ENCODE measurements around the gene AVPR2. TPM values are rescaled to one million over a fixed set of nuclear protein-coding genes. Genes with fewer than 3 reads are reported as not detected.

The AVPR2 gene
- total RNA-seq, 2 donors from 2014 or later, result not detected

DNA sequence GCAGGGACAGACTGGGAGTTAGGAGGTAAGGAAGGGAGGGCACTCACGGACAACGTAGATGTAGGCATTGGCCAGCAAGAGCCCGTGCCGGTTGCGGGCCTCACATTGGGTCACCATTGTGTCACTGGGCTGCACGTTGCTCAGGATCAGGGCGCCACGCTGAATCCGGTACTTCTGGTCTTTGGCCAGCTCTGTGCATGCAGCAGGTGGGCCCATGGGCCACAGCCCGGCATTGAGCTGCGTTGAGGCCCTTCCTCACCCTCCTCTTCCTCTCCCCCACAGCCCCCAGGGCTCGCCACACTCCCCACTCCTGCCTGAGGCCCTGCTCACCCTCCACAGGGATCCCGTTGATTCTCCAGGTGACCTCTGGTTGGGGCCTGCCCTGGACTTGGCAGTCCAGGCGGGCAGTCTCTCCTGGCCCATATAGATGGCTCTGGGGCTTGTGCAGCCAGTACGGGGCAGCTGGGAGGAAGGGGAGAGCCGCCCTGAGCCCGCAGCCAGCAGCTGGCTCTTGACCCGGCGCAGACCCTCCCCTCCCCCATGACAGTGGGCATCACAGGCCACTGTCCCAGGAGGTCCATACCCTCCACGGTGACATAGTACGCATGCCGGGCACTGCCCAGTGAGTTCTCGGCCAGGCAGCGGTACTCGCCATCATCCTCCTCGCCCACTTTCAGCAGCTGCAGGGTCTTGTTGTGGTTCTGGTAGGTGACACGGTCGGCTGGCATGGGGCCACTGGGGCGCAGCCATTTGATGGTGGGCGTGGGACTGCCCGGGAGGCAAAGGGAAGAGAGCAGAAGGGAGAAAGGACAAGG, 34.8 kb upstream of the AVPR2 start:
- no peak overlapping the region for H3K4me3 Mint-ChIP-seq
- DNase-seq, result no peak
- peaks cover 3% of the 10 kb centered on the region for H3K4me1 Mint-ChIP-seq
- H3K27me3 Mint-ChIP-seq (ENCODE audit: insufficient read depth), result no peaks in the 10 kb centered on the region
- 90 to 93% methylated on average over 2 to 23 of the region's 31 CpGs for WGBS, 2 experiments (ENCODE audit: insufficient coverage in 1 of 2, insufficient read length in 1 of 2)
- no peaks in the 10 kb centered on the region for H3K9me3 ChIP-seq (ENCODE audit: control insufficient read depth, low read length)
- H3K27ac Mint-ChIP-seq, result no peak overlapping the region
- peaks cover 74% of the 10 kb centered on the region for H3K9me3 Mint-ChIP-seq
- H3K4me1 ChIP-seq (ENCODE audit: control insufficient read depth, insufficient read depth, low read length), result no peaks in the 10 kb centered on the region
- no peaks in the 10 kb centered on the region for H3K27me3 ChIP-seq (ENCODE audit: control insufficient read depth, insufficient read depth, low read length, poor library complexity, severe bottlenecking)
- no peak overlapping the region for H3K4me3 ChIP-seq (ENCODE audit: low read length)
- H3K27ac ChIP-seq (ENCODE audit: low read depth, low read length), result no peak overlapping the region
- H3K36me3 Mint-ChIP-seq (ENCODE audit: low read depth), result peaks cover 11% of the 10 kb centered on the region
- no peak overlapping the region for H3K9ac ChIP-seq (ENCODE audit: extremely low read depth, low read length, poor library complexity, severe bottlenecking)
- no peaks in the 10 kb centered on the region for H3K36me3 ChIP-seq (ENCODE audit: control insufficient read depth, insufficient read depth, low read length)
- TF ChIP-seq, protein P1, sequence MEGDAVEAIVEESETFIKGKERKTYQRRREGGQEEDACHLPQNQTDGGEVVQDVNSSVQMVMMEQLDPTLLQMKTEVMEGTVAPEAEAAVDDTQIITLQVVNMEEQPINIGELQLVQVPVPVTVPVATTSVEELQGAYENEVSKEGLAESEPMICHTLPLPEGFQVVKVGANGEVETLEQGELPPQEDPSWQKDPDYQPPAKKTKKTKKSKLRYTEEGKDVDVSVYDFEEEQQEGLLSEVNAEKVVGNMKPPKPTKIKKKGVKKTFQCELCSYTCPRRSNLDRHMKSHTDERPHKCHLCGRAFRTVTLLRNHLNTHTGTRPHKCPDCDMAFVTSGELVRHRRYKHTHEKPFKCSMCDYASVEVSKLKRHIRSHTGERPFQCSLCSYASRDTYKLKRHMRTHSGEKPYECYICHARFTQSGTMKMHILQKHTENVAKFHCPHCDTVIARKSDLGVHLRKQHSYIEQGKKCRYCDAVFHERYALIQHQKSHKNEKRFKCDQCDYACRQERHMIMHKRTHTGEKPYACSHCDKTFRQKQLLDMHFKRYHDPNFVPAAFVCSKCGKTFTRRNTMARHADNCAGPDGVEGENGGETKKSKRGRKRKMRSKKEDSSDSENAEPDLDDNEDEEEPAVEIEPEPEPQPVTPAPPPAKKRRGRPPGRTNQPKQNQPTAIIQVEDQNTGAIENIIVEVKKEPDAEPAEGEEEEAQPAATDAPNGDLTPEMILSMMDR (conservative IDR thresholded peaks at IDR 0.05), result no peak

DNA sequence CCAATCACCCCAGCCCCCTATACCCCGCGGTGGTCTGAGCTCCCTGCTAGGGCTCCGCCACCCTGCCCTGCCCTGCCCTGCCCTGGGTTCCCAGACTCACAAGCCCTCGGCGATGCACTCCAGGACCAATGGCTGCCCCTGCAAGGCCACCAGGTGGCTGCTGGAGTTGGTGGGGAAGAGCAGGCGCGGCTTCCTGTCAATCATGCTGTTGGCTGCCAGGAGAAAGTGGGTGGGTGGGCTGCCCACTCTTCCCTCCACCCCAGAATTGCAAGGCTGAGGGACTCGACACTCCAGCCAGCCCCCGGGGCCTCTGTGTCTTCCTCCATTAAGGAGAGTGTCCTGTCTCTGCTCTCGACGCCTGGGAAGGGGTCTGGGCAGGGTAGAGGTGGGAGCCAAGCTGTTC, 34.2 kb upstream of the AVPR2 start:
- Histone ChIP-seq H3K36me3 (ENCODE audit: control insufficient read depth, insufficient read depth, low read length) (no peaks in the 10 kb centered on the region), H3K9ac (ENCODE audit: extremely low read depth, low read length, poor library complexity, severe bottlenecking) (no peak overlapping the region), H3K27me3 (ENCODE audit: control insufficient read depth, insufficient read depth, low read length, poor library complexity, severe bottlenecking) (no peaks in the 10 kb centered on the region), H3K4me3 (ENCODE audit: low read length) (no peak overlapping the region), H3K9me3 (ENCODE audit: control insufficient read depth, low read length) (no peaks in the 10 kb centered on the region), H3K4me1 (ENCODE audit: control insufficient read depth, insufficient read depth, low read length) (no peaks in the 10 kb centered on the region), H3K27ac (ENCODE audit: low read depth, low read length) (no peak overlapping the region)
- TF ChIP-seq, protein P1 (conservative IDR thresholded peaks at IDR 0.05), result no peak
- Mint-ChIP-seq H3K4me1 (peaks cover 3% of the 10 kb centered on the region), H3K27me3 (ENCODE audit: insufficient read depth) (no peaks in the 10 kb centered on the region), H3K4me3 (no peak overlapping the region), H3K27ac (no peak overlapping the region), H3K9me3 (peaks cover 78% of the 10 kb centered on the region), H3K36me3 (ENCODE audit: low read depth) (peaks cover 11% of the 10 kb centered on the region)
- WGBS, 2 experiments (ENCODE audit: insufficient coverage in 1 of 2, insufficient read length in 1 of 2), result 95% methylated on average over 11 of the region's 11 CpGs; no CpG with 5 or more reads in 1 of the 2 experiments
- no peak for DNase-seq

DNA sequence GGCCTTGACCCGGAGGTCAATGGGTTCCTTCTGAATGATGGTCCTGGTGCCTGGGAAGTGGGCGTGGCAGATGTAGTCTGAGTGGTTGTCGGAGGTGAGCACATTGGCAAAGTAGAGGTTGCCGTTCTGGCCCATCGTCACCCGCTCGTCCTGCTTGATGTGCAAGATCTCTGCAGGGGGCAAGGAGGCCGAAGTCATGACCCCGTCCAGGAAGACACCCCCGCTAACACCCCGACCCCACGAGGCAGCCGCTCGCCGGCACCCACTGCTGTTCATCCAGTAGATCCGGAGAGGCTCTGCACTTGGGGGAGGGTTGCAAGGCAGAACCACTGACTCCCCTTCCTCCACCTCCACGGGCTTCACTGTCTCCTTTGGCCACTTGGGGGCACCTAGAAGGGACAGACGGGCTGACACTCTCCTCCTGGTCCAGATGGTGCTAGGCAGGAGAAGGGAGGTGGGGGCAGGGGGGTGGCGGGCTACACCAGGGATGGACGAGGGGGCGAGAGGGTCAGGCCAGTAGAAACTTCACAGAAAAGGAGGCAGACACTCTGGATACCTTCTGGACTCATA, 33.6 kb upstream of the AVPR2 start:
- WGBS, 2 experiments (ENCODE audit: insufficient coverage in 1 of 2, insufficient read length in 1 of 2), result 85 to 90% methylated on average over 8 to 20 of the region's 21 CpGs
- no peaks in the 10 kb centered on the region for H3K4me1 ChIP-seq (ENCODE audit: control insufficient read depth, insufficient read depth, low read length)
- no peak overlapping the region for H3K27ac ChIP-seq (ENCODE audit: low read depth, low read length)
- Mint-ChIP-seq H3K27me3 (ENCODE audit: insufficient read depth) (no peaks in the 10 kb centered on the region), H3K36me3 (ENCODE audit: low read depth) (peaks cover 5% of the 10 kb centered on the region), H3K4me3 (no peak overlapping the region), H3K27ac (no peak overlapping the region), H3K4me1 (peaks cover 3% of the 10 kb centered on the region), H3K9me3 (peaks cover 72% of the 10 kb centered on the region)
- H3K27me3 ChIP-seq (ENCODE audit: control insufficient read depth, insufficient read depth, low read length, poor library complexity, severe bottlenecking), result no peaks in the 10 kb centered on the region
- TF ChIP-seq, protein P1 (conservative IDR thresholded peaks at IDR 0.05), result peak; percentile 41
- no peak overlapping the region for H3K4me3 ChIP-seq (ENCODE audit: low read length)
- no peaks in the 10 kb centered on the region for H3K36me3 ChIP-seq (ENCODE audit: control insufficient read depth, insufficient read depth, low read length)
- no peak overlapping the region for H3K9ac ChIP-seq (ENCODE audit: extremely low read depth, low read length, poor library complexity, severe bottlenecking)
- no peaks in the 10 kb centered on the region for H3K9me3 ChIP-seq (ENCODE audit: control insufficient read depth, low read length)
- DNase-seq, result no peak

Measured in endodermal cell (in vitro differentiated cells).